Astrocyte (in vitro differentiated cells and primary cell): ENCODE data around the gene CAMK2B. TPM values are rescaled to one million over a fixed set of nuclear protein-coding genes. Genes with fewer than 3 reads are reported as not detected.

ENCODE experiments used
- DNase-seq: peaks from one replicate; pipeline ENCODE4 v3.0.0-alpha.2; 2010; ENCODE audit warnings: low read depth
- FAIRE-seq: peaks from 2 replicates; lab custom pipeline; 2011; peaks lifted over from hg19 to GRCh38; lab: Jason Lieb, UNC
- H2AFZ ChIP-seq: 2 replicates; pipeline ENCODE4 v1.6.0; 2012; ENCODE audit warnings: low read depth, low read length, inconsistent platforms
- H3K27ac ChIP-seq: 2 replicates; pipeline ENCODE4 v1.5.1; 2011; ENCODE audit warnings: low read depth, low read length, inconsistent platforms
- H3K27me3 ChIP-seq: 2 replicates; pipeline ENCODE4 v1.6.0; 2011; ENCODE audit warnings: low read length, inconsistent platforms; ENCODE audit not compliant: insufficient read depth
- H3K36me3 ChIP-seq: 2 replicates; pipeline ENCODE4 v1.5.1; 2011; ENCODE audit warnings: low read length, inconsistent platforms; ENCODE audit not compliant: insufficient read depth
- H3K4me1 ChIP-seq: 2 replicates; pipeline ENCODE4 v1.5.1; 2011; ENCODE audit warnings: low read length, inconsistent platforms; ENCODE audit not compliant: insufficient read depth
- H3K4me2 ChIP-seq: 2 replicates; pipeline ENCODE4 v1.6.0; 2012; ENCODE audit warnings: low read length, inconsistent platforms
- H3K4me3 ChIP-seq: 2 replicates; pipeline ENCODE4 v1.5.1; 2011; ENCODE audit warnings: low read depth, mild to moderate bottlenecking, low read length, inconsistent platforms; ENCODE audit not compliant: insufficient read depth
- H3K79me2 ChIP-seq: 2 replicates; pipeline ENCODE4 v1.6.0; 2012; ENCODE audit warnings: mild to moderate bottlenecking, low read length, inconsistent platforms; ENCODE audit not compliant: insufficient read depth
- H3K9ac ChIP-seq: 2 replicates; pipeline ENCODE4 v1.6.0; 2012; ENCODE audit warnings: mild to moderate bottlenecking, low read length, inconsistent platforms
- H3K9me3 ChIP-seq: 2 replicates; pipeline ENCODE4 v1.5.1; 2012; ENCODE audit warnings: low read depth, mild to moderate bottlenecking, low read length, inconsistent platforms; ENCODE audit not compliant: insufficient read depth
- H4K20me1 ChIP-seq: 2 replicates; pipeline ENCODE4 v1.6.0; 2012; ENCODE audit warnings: low read length, inconsistent platforms; ENCODE audit not compliant: insufficient read depth
- H3K27ac Mint-ChIP-seq: one replicate; pipeline ENCODE4 v1.8.0; 2021; ENCODE audit warnings: mild to moderate bottlenecking, mixed read lengths; ENCODE audit not compliant: unreplicated experiment
- H3K27me3 Mint-ChIP-seq: one replicate; pipeline ENCODE4 v1.8.0; 2021; ENCODE audit warnings: low read depth, mixed read lengths; ENCODE audit not compliant: unreplicated experiment
- H3K36me3 Mint-ChIP-seq: one replicate; pipeline ENCODE4 v1.8.0; 2021; ENCODE audit warnings: low read depth, mixed read lengths; ENCODE audit not compliant: unreplicated experiment
- H3K4me1 Mint-ChIP-seq: one replicate; pipeline ENCODE4 v1.8.0; 2021; ENCODE audit warnings: low read depth, mixed read lengths; ENCODE audit not compliant: unreplicated experiment
- H3K4me3 Mint-ChIP-seq: one replicate; pipeline ENCODE4 v1.8.0; 2021; ENCODE audit warnings: mild to moderate bottlenecking, moderate library complexity, mixed read lengths; ENCODE audit not compliant: unreplicated experiment
- H3K9me3 Mint-ChIP-seq: one replicate; pipeline ENCODE4 v1.8.0; 2021; ENCODE audit warnings: mild to moderate bottlenecking, mixed read lengths; ENCODE audit not compliant: unreplicated experiment
- EZH2 ChIP-seq: IDR thresholded peaks from 2 replicates; pipeline ENCODE4 v1.6.1; 2012; ENCODE audit warnings: mild to moderate bottlenecking, low read length, inconsistent platforms; ENCODE audit not compliant: insufficient read depth
- total RNA-seq: library from RNA; stranded (reverse); gene quantifications from 2 replicates; pipeline ENCODE4 v1.2.1, GENCODE V29; 2021
- TF ChIP-seq, protein P1 (sequence below): IDR thresholded peaks from 2 replicates; pipeline ENCODE4 v1.5.1; 2011; ENCODE audit warnings: low read depth, mild to moderate bottlenecking, inconsistent platforms, low read length, moderate library complexity; ENCODE audit not compliant: insufficient read depth

CAMK2B gene
- total RNA-seq, 1 donor from 2014 or later: 0.18 TPM

DNA sequence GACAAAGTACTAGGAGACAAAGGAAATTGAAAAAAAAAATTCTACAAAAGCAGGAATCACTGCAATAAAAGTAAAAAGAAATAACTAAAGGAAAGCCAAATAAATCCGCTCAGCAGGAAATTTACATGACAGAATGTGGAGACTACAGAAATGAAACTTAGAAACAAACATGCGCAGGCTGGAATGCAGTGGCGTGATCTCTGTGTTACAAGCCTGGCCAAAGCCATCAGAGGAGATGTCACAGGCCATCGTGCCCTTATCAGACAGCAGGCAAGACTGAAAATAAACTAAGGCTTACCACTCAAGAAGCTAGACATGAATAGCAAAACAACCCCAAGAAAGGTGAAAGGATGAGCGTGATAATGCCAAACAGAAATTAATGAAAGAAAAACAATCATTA, 6.3 kb upstream of the CAMK2B start:
- Histone ChIP-seq H3K4me3 (no peak overlapping the region), H3K79me2 (no peaks in the 10 kb centered on the region), H4K20me1 (no peaks in the 10 kb centered on the region), H3K9ac (no peak overlapping the region), H3K36me3 (no peaks in the 10 kb centered on the region), H3K27me3 (peaks cover 10% of the 10 kb centered on the region), H3K4me2 (no peak overlapping the region), H2AFZ (no peak overlapping the region), H3K9me3 (no peaks in the 10 kb centered on the region), H3K4me1 (peaks cover 8% of the 10 kb centered on the region), H3K27ac (no peak overlapping the region)
- peaks cover 58% of the 10 kb centered on the region for H3K27me3 Mint-ChIP-seq
- no peaks in the 10 kb centered on the region for H3K4me1 Mint-ChIP-seq
- DNase-seq: no peak
- no peak overlapping the region for H3K4me3 Mint-ChIP-seq
- TF ChIP-seq, protein P1, sequence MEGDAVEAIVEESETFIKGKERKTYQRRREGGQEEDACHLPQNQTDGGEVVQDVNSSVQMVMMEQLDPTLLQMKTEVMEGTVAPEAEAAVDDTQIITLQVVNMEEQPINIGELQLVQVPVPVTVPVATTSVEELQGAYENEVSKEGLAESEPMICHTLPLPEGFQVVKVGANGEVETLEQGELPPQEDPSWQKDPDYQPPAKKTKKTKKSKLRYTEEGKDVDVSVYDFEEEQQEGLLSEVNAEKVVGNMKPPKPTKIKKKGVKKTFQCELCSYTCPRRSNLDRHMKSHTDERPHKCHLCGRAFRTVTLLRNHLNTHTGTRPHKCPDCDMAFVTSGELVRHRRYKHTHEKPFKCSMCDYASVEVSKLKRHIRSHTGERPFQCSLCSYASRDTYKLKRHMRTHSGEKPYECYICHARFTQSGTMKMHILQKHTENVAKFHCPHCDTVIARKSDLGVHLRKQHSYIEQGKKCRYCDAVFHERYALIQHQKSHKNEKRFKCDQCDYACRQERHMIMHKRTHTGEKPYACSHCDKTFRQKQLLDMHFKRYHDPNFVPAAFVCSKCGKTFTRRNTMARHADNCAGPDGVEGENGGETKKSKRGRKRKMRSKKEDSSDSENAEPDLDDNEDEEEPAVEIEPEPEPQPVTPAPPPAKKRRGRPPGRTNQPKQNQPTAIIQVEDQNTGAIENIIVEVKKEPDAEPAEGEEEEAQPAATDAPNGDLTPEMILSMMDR: no peak
- no peak for TF ChIP-seq EZH2
- FAIRE-seq: no peak
- no peak overlapping the region for H3K27ac Mint-ChIP-seq
- no peaks in the 10 kb centered on the region for H3K36me3 Mint-ChIP-seq
- H3K9me3 Mint-ChIP-seq: no peaks in the 10 kb centered on the region

DNA sequence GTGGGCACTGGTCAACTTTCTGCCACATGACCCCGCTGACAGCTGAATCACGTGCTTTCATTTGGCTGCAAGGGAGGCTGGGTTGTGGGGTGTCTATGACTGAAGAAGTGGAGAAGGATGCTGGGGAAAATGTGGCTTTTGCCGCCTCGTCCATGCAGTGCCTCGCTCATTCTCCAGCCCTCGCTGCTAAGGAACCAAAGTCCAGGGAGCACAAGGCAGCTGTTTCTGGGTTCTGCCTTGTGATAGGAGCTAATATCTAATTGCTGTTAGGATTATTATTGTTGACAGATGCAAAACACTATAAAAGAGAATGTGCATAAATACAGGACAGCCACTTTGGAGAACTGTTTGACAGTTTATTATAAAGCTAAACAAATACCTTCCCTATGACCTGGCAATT, 4.9 kb upstream of the CAMK2B start:
- no peak overlapping the region for H3K4me3 Mint-ChIP-seq
- no peaks in the 10 kb centered on the region for H3K9me3 Mint-ChIP-seq
- Histone ChIP-seq H3K4me2 (no peak overlapping the region), H3K27ac (no peak overlapping the region), H2AFZ (no peak overlapping the region), H3K79me2 (no peaks in the 10 kb centered on the region), H3K4me3 (no peak overlapping the region), H3K9me3 (no peaks in the 10 kb centered on the region), H3K27me3 (peaks cover 18% of the 10 kb centered on the region), H3K36me3 (no peaks in the 10 kb centered on the region), H4K20me1 (no peaks in the 10 kb centered on the region), H3K9ac (no peak overlapping the region), H3K4me1 (peaks cover 8% of the 10 kb centered on the region)
- H3K27ac Mint-ChIP-seq: no peak overlapping the region
- TF ChIP-seq, protein P1: no peak
- TF ChIP-seq EZH2: no peak
- peaks cover 3% of the 10 kb centered on the region for H3K4me1 Mint-ChIP-seq
- no peak for DNase-seq
- no peaks in the 10 kb centered on the region for H3K36me3 Mint-ChIP-seq
- FAIRE-seq: no peak
- peaks cover 55% of the 10 kb centered on the region for H3K27me3 Mint-ChIP-seq

DNA sequence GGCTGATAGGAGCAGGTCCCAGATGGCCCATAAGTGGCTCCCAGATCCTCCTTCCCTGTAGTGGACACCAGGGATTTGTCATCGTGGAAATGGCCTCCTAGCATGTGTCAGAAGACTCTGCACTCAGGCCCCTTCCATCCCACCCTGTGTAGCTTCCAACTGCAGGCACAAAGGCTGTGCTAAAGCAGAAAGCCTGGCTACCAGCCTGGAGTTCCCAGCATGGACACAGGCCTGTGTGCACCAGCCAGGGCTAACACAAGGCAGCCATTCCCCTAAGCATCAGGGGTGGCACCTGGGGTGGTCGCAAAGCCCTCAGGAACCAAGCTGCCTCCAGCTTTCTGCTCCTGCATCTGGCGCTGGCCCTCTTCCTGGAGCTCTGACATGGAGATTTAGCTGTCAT, 4.5 kb upstream of the CAMK2B start:
- no peak overlapping the region for H3K27ac Mint-ChIP-seq

More for the DNA sequence above, 4.5 kb upstream of the CAMK2B start:
- Histone ChIP-seq H3K27me3 (peaks cover 18% of the 10 kb centered on the region), H3K36me3 (no peaks in the 10 kb centered on the region), H4K20me1 (no peaks in the 10 kb centered on the region), H3K9me3 (no peaks in the 10 kb centered on the region), H3K4me2 (no peak overlapping the region), H3K4me1 (peaks cover 8% of the 10 kb centered on the region), H2AFZ (no peak overlapping the region), H3K27ac (no peak overlapping the region), H3K9ac (no peak overlapping the region), H3K79me2 (no peaks in the 10 kb centered on the region), H3K4me3 (no peak overlapping the region)
- peaks cover 55% of the 10 kb centered on the region for H3K27me3 Mint-ChIP-seq
- H3K9me3 Mint-ChIP-seq: no peaks in the 10 kb centered on the region
- H3K4me1 Mint-ChIP-seq: peaks cover 3% of the 10 kb centered on the region
- no peak overlapping the region for H3K4me3 Mint-ChIP-seq
- no peak for TF ChIP-seq EZH2
- TF ChIP-seq, protein P1: no peak
- DNase-seq (no peak), FAIRE-seq (no peak)
- H3K36me3 Mint-ChIP-seq: no peaks in the 10 kb centered on the region
